ENCODE results near the gene CABLES1. TPM values are rescaled to one million over a fixed set of nuclear protein-coding genes. Genes with fewer than 3 reads are reported as not detected.
A peak's percentile ranks its signal among the peaks of the same experiment; 100 is the strongest.

CABLES1 gene
- polyA plus RNA-seq, 1 experiment, result 5.4 TPM

- POLR2A ChIA-PET, result no interaction called here
- Histone ChIP-seq H3K27me3 (ENCODE audit: control insufficient read depth, insufficient read depth, low read length) (no peaks in the 10 kb centered on the region), H3K4me3 (ENCODE audit: low read depth, low read length) (no peak overlapping the region), H3K36me3 (ENCODE audit: control insufficient read depth, insufficient read depth, low read length) (no peaks in the 10 kb centered on the region)
- no peak for TF ChIP-seq CTCF (IDR thresholded peaks at IDR 0.05; ENCODE audit: insufficient read depth, low read depth, low read length)
- peak; percentile 28 for DNase-seq (ENCODE audit: low read depth)
- CTCF ChIA-PET, result interaction anchor here (0.8 to 1.3 kb wide), 2 partner anchors 119 to 173 kb away, joined by 3 read pairs; no protein-coding TSS in a partner anchor
These were observed 156.3 kb downstream of the CABLES1 start for GRCh38 chr18:23291456-23292205.

GRCh38 chr18:23300231-23300805, 165.0 kb downstream of the CABLES1 start:
- ChIA-PET CTCF (interaction anchor here (0.7 kb wide), 1 partner anchor 59 kb away, joined by 3 read pairs; no protein-coding TSS in a partner anchor), POLR2A (no interaction called here)
- no peaks in the 10 kb centered on the region for H3K36me3 ChIP-seq (ENCODE audit: control insufficient read depth, insufficient read depth, low read length)
- no peak for TF ChIP-seq CTCF (IDR thresholded peaks at IDR 0.05; ENCODE audit: insufficient read depth, low read depth, low read length)
- H3K27me3 ChIP-seq (ENCODE audit: control insufficient read depth, insufficient read depth, low read length), result no peaks in the 10 kb centered on the region
- H3K4me3 ChIP-seq (ENCODE audit: low read depth, low read length), result no peak overlapping the region
- DNase-seq (ENCODE audit: low read depth), result no peak

- Histone ChIP-seq H3K4me3 (ENCODE audit: low read depth, low read length) (no peak overlapping the region), H3K36me3 (ENCODE audit: control insufficient read depth, insufficient read depth, low read length) (no peaks in the 10 kb centered on the region), H3K27me3 (ENCODE audit: control insufficient read depth, insufficient read depth, low read length) (no peaks in the 10 kb centered on the region)
- ChIA-PET POLR2A (no interaction called here), CTCF (no interaction called here)
- no peak for DNase-seq (ENCODE audit: low read depth)
- TF ChIP-seq CTCF (IDR thresholded peaks at IDR 0.05; ENCODE audit: insufficient read depth, low read depth, low read length), result no peak
These were observed 166.7 kb downstream of the CABLES1 start for GRCh38 chr18:23301972-23302371.

GRCh38 chr18:23302511-23302850, 167.2 kb downstream of the CABLES1 start:
- CTCF ChIA-PET, result interaction anchor here (0.8 to 1.2 kb wide), 2 partner anchors 19 to 171 kb away, joined by 3 to 4 read pairs; no protein-coding TSS in a partner anchor
- no peaks in the 10 kb centered on the region for H3K36me3 ChIP-seq (ENCODE audit: control insufficient read depth, insufficient read depth, low read length)
- DNase-seq (ENCODE audit: low read depth), result no peak
- H3K4me3 ChIP-seq (ENCODE audit: low read depth, low read length), result no peak overlapping the region
- no peak for TF ChIP-seq CTCF (IDR thresholded peaks at IDR 0.05; ENCODE audit: insufficient read depth, low read depth, low read length)
- no peaks in the 10 kb centered on the region for H3K27me3 ChIP-seq (ENCODE audit: control insufficient read depth, insufficient read depth, low read length)
- POLR2A ChIA-PET, result no interaction called here

- POLR2A ChIA-PET, result interaction anchor here (0.6 kb wide), 1 partner anchor 370 kb away, joined by 12 read pairs; the partner anchor contains the start of gene RBBP8
- DNase-seq (ENCODE audit: low read depth), result peak; percentile 76
- Histone ChIP-seq H3K27me3 (ENCODE audit: control insufficient read depth, insufficient read depth, low read length) (no peaks in the 10 kb centered on the region), H3K36me3 (ENCODE audit: control insufficient read depth, insufficient read depth, low read length) (no peaks in the 10 kb centered on the region), H3K4me3 (ENCODE audit: low read depth, low read length) (no peak overlapping the region)
- TF ChIP-seq CTCF (IDR thresholded peaks at IDR 0.05; ENCODE audit: insufficient read depth, low read depth, low read length), result no peak
- CTCF ChIA-PET, result interaction anchor here (0.6 to 1.2 kb wide), 3 partner anchors 18 to 171 kb away, joined by 3 to 4 read pairs (median 3); no protein-coding TSS in a partner anchor
These were observed 167.7 kb downstream of the CABLES1 start for GRCh38 chr18:23302851-23303527.
